D721Med (cell line): ENCODE results near the gene NR3C2.

Source experiments
- DNase-seq: peaks from one replicate; pipeline ENCODE4 v3.0.0; 2011; ENCODE audit warnings: low spot score; ENCODE audit not compliant: insufficient read length
- FAIRE-seq: peaks from 2 replicates; lab custom pipeline; 2011; peaks lifted over from hg19 to GRCh38; lab: Jason Lieb, UNC
- CTCF ChIP-seq: IDR thresholded peaks from 2 replicates; pipeline ENCODE4 v1.5.1; 2012; ENCODE audit warnings: mild to moderate bottlenecking, control low read depth; ENCODE audit not compliant: insufficient read depth; ENCODE audit errors: missing control alignments

NR3C2 gene

GRCh38 chr4:148048598-148048997, 393.6 kb downstream of the NR3C2 start:
- no peak for DNase-seq
- no peak for FAIRE-seq
- TF ChIP-seq CTCF, result no peak

GRCh38 chr4:148044912-148045352, 397.3 kb downstream of the NR3C2 start:
- FAIRE-seq (no peak), DNase-seq (no peak)
- TF ChIP-seq CTCF, result no peak

GRCh38 chr4:148044089-148044911, 397.9 kb downstream of the NR3C2 start:
- TF ChIP-seq CTCF, result no peak
- no peak for FAIRE-seq
- no peak for DNase-seq

GRCh38 chr4:148041606-148042329, 400.4 kb downstream of the NR3C2 start:
- no peak for FAIRE-seq
- TF ChIP-seq CTCF, result no peak
- no peak for DNase-seq

- no peak for FAIRE-seq
- DNase-seq, result no peak
- no peak for TF ChIP-seq CTCF
These were observed 407.4 kb downstream of the NR3C2 start for GRCh38 chr4:148034813-148035212.

GRCh38 chr4:148030193-148030873, 411.9 kb downstream of the NR3C2 start:
- TF ChIP-seq CTCF, result no peak
- no peak for FAIRE-seq
- DNase-seq, result no peak
